ENCODE data around the gene LIMS2. TPM values are rescaled to one million over a fixed set of nuclear protein-coding genes. Genes with fewer than 3 reads are reported as not detected.

Gene LIMS2
- total RNA-seq, 2 donors from 2014 or later = 9.6 to 21.4 TPM

DNA sequence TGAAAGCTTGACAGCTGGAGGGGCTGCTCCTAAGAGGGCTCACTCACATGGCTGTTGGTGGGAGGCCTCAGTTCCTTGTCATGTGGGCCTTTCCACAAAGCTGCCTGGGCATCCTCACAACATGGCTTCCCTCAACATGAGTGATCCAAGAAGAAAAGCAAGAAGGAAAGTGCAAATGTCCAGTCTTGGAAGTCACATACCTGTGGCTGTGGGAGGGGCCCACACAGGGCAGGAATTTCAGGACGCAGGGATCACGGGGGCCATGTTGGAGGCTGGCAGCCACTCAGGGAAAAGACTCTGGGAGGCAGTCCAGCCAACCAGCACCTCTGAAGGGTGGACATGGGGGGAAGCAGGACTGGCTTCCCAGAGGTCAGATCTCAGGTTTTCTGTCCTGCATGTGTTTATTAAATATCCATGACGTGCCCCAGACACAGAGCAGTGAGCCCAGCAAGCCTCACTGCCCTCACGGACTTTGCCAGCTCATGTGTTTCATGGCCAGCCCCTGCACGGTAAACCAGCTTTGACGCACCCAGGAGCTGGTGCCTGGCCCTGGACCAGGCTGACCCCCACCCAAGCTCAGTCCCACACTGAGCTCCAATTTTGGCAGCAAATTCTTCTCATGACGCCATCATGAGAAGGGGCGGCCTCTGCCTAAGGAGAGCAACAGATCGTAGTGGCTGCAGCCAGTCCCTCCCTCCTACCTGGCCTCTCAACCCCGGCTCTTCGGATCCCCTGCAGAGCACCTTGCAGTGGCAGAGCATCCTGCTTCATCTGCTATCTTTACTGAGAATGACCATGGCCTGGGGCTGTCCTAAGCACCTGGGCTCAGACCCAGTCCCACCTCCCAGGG is 64.0 kb downstream of the LIMS2 start:
- no peaks in the 10 kb centered on the region for H3K27me3 ChIP-seq
- TF ChIP-seq, protein P1, sequence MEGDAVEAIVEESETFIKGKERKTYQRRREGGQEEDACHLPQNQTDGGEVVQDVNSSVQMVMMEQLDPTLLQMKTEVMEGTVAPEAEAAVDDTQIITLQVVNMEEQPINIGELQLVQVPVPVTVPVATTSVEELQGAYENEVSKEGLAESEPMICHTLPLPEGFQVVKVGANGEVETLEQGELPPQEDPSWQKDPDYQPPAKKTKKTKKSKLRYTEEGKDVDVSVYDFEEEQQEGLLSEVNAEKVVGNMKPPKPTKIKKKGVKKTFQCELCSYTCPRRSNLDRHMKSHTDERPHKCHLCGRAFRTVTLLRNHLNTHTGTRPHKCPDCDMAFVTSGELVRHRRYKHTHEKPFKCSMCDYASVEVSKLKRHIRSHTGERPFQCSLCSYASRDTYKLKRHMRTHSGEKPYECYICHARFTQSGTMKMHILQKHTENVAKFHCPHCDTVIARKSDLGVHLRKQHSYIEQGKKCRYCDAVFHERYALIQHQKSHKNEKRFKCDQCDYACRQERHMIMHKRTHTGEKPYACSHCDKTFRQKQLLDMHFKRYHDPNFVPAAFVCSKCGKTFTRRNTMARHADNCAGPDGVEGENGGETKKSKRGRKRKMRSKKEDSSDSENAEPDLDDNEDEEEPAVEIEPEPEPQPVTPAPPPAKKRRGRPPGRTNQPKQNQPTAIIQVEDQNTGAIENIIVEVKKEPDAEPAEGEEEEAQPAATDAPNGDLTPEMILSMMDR (IDR thresholded peaks at IDR 0.05) = no peak
- TF ChIP-seq POLR2A (IDR thresholded peaks at IDR 0.05) = no peak
- H3K27ac ChIP-seq = no peak overlapping the region
- no peak overlapping the region for H3K4me3 ChIP-seq
- peak in 1 of 4 donors; percentile 4 for DNase-seq
- WGBS, 2 donors = 79 to 84% methylated on average over 6 to 8 of the region's 11 CpGs
- H3K36me3 ChIP-seq (replicated peaks in 1 of 2; ENCODE audit: insufficient read depth in 1 of 2, low read depth in 2 of 2) = no peaks in the 10 kb centered on the region
- no peak for ATAC-seq
- intact Hi-C loops (cut with DNase I) = no loop called here
- H3K4me1 ChIP-seq = no peaks in the 10 kb centered on the region
- peaks cover 0 to 15% (median 0%) of the 10 kb centered on the region in 3 donors for H3K9me3 ChIP-seq

DNA sequence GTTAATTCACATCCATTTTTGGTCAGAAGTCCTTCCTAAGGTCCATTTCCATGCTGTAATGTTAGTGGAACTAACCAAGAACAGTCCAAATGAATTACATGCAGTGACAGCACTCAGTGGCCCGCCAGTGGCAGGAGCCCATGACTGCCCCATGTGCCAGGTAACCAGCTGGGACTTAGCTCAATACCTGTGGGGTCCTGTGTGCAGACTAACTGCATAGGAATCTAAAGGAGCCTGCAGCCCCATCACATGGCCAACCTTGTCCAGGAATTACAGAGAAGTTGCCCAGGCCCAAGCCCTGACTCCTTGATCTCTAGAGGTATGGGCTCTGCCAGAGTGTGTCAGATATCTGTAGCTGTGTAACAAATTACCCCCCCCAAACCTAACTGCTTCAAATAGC is 64.8 kb downstream of the LIMS2 start:
- Histone ChIP-seq H3K4me1 (no peaks in the 10 kb centered on the region), H3K4me3 (no peak overlapping the region), H3K36me3 (replicated peaks in 1 of 2; ENCODE audit: insufficient read depth in 1 of 2, low read depth in 2 of 2) (no peaks in the 10 kb centered on the region), H3K9me3 (peaks cover 0 to 15% (median 0%) of the 10 kb centered on the region in 3 donors), H3K27ac (no peak overlapping the region), H3K27me3 (no peaks in the 10 kb centered on the region)
- ATAC-seq (no peak), DNase-seq (no peak)
- TF ChIP-seq, protein P1 (IDR thresholded peaks at IDR 0.05) = no peak
- TF ChIP-seq POLR2A (IDR thresholded peaks at IDR 0.05) = no peak
- WGBS, 2 donors = 88% methylated on average over 1 of the region's 1 CpG; no CpG with 5 or more reads in 1 of the 2 donors
- intact Hi-C loops (cut with DNase I) = no loop called here

DNA sequence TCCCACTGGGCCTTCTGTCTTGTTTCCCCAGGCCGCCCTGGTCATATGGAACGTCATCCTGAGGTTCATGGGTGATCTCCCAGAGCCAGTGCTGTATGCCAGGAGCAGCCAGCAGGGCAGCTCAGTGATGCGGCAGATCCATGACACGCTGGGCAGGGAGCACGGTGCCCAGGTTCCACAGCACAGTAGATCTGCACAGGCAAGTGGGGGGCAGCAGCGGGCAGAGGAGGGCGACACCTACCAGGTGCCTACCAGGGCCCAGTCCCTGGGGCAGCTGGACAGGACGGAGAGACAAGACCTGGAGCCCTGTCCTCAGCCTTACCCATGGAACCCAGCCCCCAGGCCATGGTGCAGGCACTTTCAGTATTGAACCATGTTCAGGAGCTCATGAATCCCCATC is 65.5 kb downstream of the LIMS2 start:
- no peak overlapping the region for H3K4me3 ChIP-seq
- ATAC-seq (no peak), DNase-seq (peak in 1 of 4 donors; percentile 1)
- no peaks in the 10 kb centered on the region for H3K4me1 ChIP-seq
- 85 to 89% methylated on average over 3 to 7 of the region's 8 CpGs for WGBS, 2 donors
- peaks cover 0 to 15% (median 0%) of the 10 kb centered on the region in 3 donors for H3K9me3 ChIP-seq
- H3K27me3 ChIP-seq = no peaks in the 10 kb centered on the region
- intact Hi-C loops (cut with DNase I) = no loop called here
- no peaks in the 10 kb centered on the region for H3K36me3 ChIP-seq (replicated peaks in 1 of 2; ENCODE audit: insufficient read depth in 1 of 2, low read depth in 2 of 2)
- no peak for TF ChIP-seq POLR2A (IDR thresholded peaks at IDR 0.05)
- TF ChIP-seq, protein P1 (IDR thresholded peaks at IDR 0.05) = no peak
- no peak overlapping the region for H3K27ac ChIP-seq

DNA sequence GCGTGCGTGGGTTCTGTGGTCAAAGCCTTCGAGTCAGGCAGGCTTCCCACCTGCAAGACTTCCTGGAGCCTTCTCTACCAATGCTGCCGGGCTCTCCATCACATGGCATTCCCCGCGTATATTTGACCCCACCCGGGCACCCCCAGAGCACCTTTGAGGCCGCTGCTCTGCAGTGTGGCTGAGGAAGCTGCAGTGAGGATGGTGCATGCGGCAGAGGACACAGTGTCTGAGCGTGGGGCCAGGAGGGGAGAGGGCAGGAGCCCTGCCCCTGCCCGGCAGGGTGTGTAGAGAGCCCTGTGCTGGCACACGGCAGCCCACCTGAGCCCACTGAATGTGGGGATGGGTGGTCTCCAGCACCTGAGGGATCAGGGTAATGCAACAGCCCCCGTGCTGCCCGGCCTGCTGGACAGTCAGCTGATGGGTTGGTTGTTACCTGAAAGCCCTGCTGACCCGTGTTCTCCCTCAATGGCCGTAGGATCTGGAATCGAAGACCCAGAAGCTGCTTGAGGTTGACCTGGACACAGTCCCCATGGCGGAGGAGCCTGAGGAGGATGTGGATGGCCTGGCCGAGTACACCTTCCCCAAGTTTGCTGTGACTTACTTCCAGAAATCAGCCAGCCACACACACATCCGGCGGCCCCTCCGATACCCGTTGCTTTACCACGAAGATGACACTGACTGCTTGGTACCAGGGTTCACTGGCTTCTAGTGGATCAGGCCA is 66.1 kb downstream of the LIMS2 start:
- ATAC-seq = no peak
- intact Hi-C loops (cut with DNase I) = no loop called here
- peak in 1 of 4 donors; percentile 8 for DNase-seq
- no peaks in the 10 kb centered on the region for H3K36me3 ChIP-seq (replicated peaks in 1 of 2; ENCODE audit: insufficient read depth in 1 of 2, low read depth in 2 of 2)
- no peak overlapping the region for H3K4me3 ChIP-seq
- H3K27ac ChIP-seq = no peak overlapping the region
- TF ChIP-seq, protein P1 (IDR thresholded peaks at IDR 0.05) = no peak
- no peak for TF ChIP-seq POLR2A (IDR thresholded peaks at IDR 0.05)
- no peaks in the 10 kb centered on the region for H3K4me1 ChIP-seq
- H3K27me3 ChIP-seq = no peaks in the 10 kb centered on the region
- WGBS, 2 donors = 67 to 81% methylated on average over 1 to 24 of the region's 24 CpGs
- H3K9me3 ChIP-seq = peaks cover 0 to 15% (median 0%) of the 10 kb centered on the region in 3 donors

Measured in body of pancreas (tissue), 4 donors.